Thymus (tissue), 11 donors: Measurements from ENCODE around the gene ANKH. TPM values are rescaled to one million over a fixed set of nuclear protein-coding genes. Genes with fewer than 3 reads are reported as not detected.

Experiments
- DNase-seq, 9 donors: peaks; one replicate each; pipeline ENCODE4 v3.0.0-alpha.2; 2013; ENCODE audit warnings: low spot score in 9 of 9, low read depth in 6 of 9, missing footprints in 1 of 9
- H3K27ac ChIP-seq, 2 donors: one replicate each; pipeline ENCODE4 v1.5.1; 2013; ENCODE audit warnings: control low read depth in 1 of 2, low read depth in 1 of 2, low read length in 1 of 2, mild to moderate bottlenecking in 1 of 2, moderate library complexity in 1 of 2
- H3K27me3 ChIP-seq, 2 donors: one replicate each; pipeline ENCODE4 v1.5.1; 2013; ENCODE audit warnings: low read length in 1 of 2; ENCODE audit not compliant: control insufficient read depth in 2 of 2, insufficient read depth in 1 of 2
- H3K36me3 ChIP-seq, 2 donors: one replicate each; pipeline ENCODE4 v1.5.1; 2013; ENCODE audit warnings: low read length in 1 of 2, mild to moderate bottlenecking in 1 of 2, moderate library complexity in 1 of 2; ENCODE audit not compliant: control insufficient read depth in 2 of 2, insufficient read depth in 2 of 2
- H3K4me1 ChIP-seq, 2 donors: one replicate each; pipeline ENCODE4 v1.5.1; 2013; ENCODE audit warnings: low read length in 2 of 2; ENCODE audit not compliant: control insufficient read depth in 2 of 2, insufficient read depth in 2 of 2
- H3K4me3 ChIP-seq, 2 donors: one replicate each; pipeline ENCODE4 v1.5.1; 2013; ENCODE audit warnings: low read length in 2 of 2, control low read depth in 1 of 2, mild to moderate bottlenecking in 1 of 2
- H3K9me3 ChIP-seq, 2 donors: one replicate each; pipeline ENCODE4 v1.5.1; 2013; ENCODE audit warnings: low read length in 1 of 2, mild to moderate bottlenecking in 1 of 2; ENCODE audit not compliant: control insufficient read depth in 2 of 2, insufficient read depth in 1 of 2
- WGBS: extraction: QIAGEN DNeasy Blood & Tissue Kit; methylation state at CpG from one replicate; pipeline ENCODE4 v1.1.7; 2013; 5-methylcytosine and 5-hydroxymethylcytosine counted together
- polyA plus RNA-seq: library from polyadenylated mRNA; stranded (reverse); fragments of 200-250 nt; gene quantifications from one replicate; pipeline ENCODE4 v1.2.3, GENCODE V29; 2013
- total RNA-seq: library from RNA; stranded (reverse); fragments of 120-200 nt; gene quantifications from one replicate; pipeline ENCODE4 v1.2.4, GENCODE V29; 2013
- donor health status: healthy.

Gene ANKH
- total and polyA plus RNA-seq, 2 donors, result 17.3 to 29.8 TPM

DNA sequence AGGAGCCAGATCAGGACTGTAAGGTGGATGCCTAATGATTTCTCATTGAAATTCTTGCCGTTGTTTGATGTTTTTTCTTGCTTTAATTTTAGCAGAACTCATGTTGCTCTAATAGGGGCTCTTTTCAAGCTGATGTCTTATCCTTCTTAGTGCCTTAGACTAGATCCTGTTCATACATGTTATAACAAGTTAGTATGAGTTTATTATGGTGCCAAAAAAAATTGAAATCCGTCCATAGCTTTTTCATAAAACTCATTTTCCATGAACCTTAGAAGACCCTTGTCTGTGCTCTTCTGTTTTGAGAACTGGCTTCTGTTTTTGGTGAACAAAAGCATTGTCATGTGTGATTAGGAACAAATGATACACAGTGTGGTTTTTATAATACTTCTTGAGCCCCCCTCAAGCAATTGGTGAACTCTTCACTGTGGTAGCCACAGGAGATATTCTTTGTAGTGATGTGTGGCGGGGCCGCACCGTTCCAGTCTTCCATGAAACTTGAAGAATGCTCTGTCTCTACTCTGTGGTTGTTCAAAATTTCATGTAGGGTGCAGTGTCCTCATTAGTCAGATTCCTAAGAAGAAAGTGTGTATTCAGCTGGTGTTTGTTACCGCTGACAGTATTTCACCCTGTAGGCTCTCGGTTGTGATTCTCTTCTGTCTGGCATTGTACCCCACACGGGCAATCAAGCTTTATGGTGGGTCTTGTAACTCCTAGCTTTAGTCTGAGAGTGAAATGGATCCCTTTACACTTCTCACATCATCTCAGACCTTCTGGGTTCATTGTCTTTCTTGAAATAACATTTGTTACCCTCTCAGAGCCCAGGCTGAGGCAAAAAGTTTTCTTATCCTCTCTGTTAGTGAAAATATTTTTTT is 196.4 kb downstream of the ANKH start:
- no peak for DNase-seq
- Histone ChIP-seq H3K9me3 (no peaks in the 10 kb centered on the region), H3K4me3 (no peak overlapping the region), H3K36me3 (peaks cover 8 to 19% of the 10 kb centered on the region in 2 donors), H3K4me1 (peaks cover 7 to 38% of the 10 kb centered on the region in 2 donors), H3K27ac (peak overlapping the region; percentile 59 to 71), H3K27me3 (no peaks in the 10 kb centered on the region)
- WGBS, result 85% methylated on average over 8 of the region's 8 CpGs

DNA sequence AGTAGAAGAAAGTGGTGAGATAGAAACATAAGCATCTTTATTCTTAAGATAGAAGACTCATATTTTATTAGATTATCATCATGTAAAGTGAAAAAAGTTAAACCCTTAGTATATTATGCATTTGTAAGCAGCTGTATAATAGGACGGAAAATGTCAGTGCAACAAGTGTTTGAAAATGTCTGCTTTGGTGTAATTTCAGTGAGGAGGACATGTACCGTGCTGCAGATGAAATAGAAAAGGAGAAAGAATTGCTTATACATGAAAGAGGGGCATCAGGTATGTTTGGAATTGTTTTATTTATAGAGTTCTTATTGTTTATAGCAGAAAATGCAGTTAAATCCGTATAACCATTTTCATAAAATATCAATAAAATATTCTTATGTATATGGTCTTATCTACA is 198.1 kb downstream of the ANKH start:
- Histone ChIP-seq H3K27me3 (no peaks in the 10 kb centered on the region), H3K27ac (no peak overlapping the region), H3K36me3 (peaks cover 4 to 11% of the 10 kb centered on the region in 2 donors), H3K9me3 (no peaks in the 10 kb centered on the region), H3K4me3 (no peak overlapping the region), H3K4me1 (peaks cover 7 to 42% of the 10 kb centered on the region in 2 donors)
- no peak for DNase-seq
- 97% methylated on average over 3 of the region's 3 CpGs for WGBS

DNA sequence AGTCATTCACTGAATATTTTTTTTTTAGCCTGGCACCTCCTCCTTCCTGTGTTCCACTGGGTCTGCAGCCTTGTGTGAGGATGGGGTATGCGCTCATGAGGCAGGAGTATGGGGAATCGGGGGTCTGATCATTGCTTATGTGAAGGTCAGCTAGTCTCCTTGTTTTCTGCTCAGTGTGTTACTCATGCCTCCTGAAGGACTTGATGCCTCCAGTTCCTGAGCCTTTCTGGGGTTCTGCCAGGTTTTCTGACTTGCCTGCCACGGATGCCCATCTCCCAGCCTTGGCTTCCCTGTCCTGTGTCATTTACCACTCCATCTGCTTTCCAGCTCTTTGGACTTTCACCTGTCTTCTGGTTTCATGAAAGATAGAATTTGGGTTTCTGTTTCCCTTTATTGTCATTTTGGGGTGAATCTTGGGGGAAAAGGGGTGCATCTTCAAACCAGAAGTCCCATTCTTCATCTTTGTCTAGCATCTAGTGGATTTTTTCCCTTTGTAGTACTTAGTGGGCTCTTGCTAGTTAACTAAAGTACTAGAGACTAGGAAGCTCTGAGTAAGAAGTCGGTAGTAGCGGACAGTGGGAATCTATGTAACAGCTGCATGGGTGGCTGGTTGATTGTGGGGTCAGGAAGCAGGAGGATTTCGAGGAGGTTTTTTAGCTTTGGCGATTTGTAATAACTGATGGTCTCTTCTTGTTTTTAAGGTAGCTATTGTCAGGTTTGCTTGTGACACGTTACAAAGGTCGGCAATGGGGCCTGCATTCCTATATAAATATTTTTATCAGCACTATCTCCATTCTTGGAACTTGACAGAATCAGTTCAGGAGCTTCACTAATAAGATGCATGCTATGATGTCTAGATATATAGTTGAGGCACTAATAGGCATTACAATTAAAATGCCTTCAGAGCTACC is 198.8 kb downstream of the ANKH start:
- H3K36me3 ChIP-seq, result peaks cover 4 to 12% of the 10 kb centered on the region in 2 donors
- WGBS, result 96% methylated on average over 9 of the region's 9 CpGs
- no peak for DNase-seq
- no peaks in the 10 kb centered on the region for H3K27me3 ChIP-seq
- no peak overlapping the region for H3K4me3 ChIP-seq
- peak overlapping the region in 1 of 2 donors; percentile 23 for H3K27ac ChIP-seq
- no peaks in the 10 kb centered on the region for H3K9me3 ChIP-seq
- H3K4me1 ChIP-seq, result peaks cover 9 to 36% of the 10 kb centered on the region in 2 donors

DNA sequence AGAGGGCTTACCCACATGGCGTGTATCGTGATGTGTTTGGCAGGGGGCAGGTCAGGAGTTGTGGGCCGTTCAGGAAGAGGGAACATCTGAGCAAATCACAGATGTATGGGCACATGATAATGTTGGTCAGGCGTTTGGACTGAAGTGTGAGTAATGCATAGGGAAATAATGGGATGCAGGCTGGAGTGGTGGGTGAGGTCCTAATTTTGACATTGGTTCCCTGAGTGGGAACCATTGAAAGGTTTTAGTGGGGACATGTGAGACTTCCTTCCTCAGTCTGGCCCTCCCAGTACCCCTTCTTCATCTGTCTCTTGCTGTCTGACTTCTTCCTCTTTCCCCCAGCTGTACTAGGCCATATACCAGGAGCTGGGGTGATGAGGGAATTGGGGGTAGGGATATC is 199.5 kb downstream of the ANKH start:
- Histone ChIP-seq H3K36me3 (peaks cover 4 to 12% of the 10 kb centered on the region in 2 donors), H3K4me3 (no peak overlapping the region), H3K9me3 (no peaks in the 10 kb centered on the region), H3K4me1 (peaks cover 9 to 41% of the 10 kb centered on the region in 2 donors), H3K27ac (peak overlapping the region; percentile 1 to 68), H3K27me3 (no peaks in the 10 kb centered on the region)
- WGBS, result 86% methylated on average over 4 of the region's 4 CpGs
- DNase-seq, result no peak

DNA sequence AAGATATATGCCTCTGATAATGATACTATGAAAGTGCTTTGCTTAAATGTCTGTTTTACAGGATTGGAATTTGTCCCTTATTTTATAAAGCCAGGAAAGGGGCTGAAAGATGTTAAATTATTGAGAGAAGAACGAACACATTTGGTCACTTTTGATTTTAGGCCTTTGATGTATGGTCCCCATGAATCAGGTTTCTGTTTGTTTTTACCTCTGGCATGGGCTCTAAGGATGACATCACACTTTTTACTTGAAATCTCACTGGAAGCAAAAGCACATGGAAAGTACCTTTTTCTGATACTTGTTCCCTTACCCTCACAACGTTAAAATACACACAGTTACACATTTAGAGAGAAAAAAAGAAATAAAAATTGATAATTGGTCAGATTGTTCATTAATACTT is 200.2 kb downstream of the ANKH start:
- peaks cover 14 to 39% of the 10 kb centered on the region in 2 donors for H3K4me1 ChIP-seq
- peak in 1 of 9 donors; percentile 31 for DNase-seq
- 83% methylated on average over 2 of the region's 2 CpGs for WGBS
- H3K27ac ChIP-seq, result peak overlapping the region in 1 of 2 donors; percentile 74
- H3K9me3 ChIP-seq, result no peaks in the 10 kb centered on the region
- H3K36me3 ChIP-seq, result peaks cover 4 to 12% of the 10 kb centered on the region in 2 donors
- no peaks in the 10 kb centered on the region for H3K27me3 ChIP-seq
- H3K4me3 ChIP-seq, result no peak overlapping the region

DNA sequence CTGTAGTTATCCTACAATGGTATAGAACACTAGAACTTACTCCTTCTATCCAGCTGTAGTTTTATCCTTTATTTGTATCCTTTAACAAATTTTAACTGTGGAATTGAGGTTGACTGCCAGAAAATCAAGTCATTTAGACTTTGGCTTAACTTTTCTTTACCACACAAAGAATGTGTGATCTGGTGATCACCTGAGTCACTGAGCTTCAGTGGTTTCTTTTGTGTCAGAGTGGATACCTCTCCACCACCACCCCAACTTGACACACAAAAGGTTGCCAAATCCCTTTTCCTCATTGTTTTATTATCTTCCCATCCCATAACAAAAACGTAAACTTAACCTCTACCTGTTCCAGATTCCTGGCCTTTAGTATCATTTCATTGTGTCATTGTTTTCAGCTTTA is 201.6 kb downstream of the ANKH start:
- WGBS, result 91% methylated on average over 1 of the region's 1 CpG
- Histone ChIP-seq H3K4me3 (no peak overlapping the region), H3K9me3 (no peaks in the 10 kb centered on the region), H3K36me3 (peaks cover 4 to 12% of the 10 kb centered on the region in 2 donors), H3K4me1 (peaks cover 12 to 40% of the 10 kb centered on the region in 2 donors), H3K27ac (no peak overlapping the region), H3K27me3 (no peaks in the 10 kb centered on the region)
- DNase-seq, result no peak

DNA sequence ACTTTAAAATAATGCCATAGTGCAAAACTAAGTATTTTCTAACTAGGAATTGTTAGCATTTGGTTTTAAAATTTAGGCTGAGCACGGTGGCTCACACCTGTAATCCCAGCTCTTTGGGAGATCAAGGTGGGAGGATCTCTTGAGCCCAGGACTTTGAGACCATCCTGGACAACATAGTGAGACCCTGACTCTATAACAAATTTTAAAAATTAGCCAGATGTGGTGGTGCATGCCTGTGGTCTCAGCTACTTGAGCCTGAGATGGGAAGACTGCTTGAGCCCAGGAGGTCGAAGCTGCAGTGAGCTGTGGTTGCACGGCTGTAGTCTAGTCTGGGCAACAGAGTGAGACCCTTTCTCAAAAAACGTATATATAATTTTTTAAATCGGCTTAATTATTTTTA is 202.2 kb downstream of the ANKH start:
- DNase-seq, result no peak
- peaks cover 4 to 11% of the 10 kb centered on the region in 2 donors for H3K36me3 ChIP-seq
- WGBS, result 96% methylated on average over 5 of the region's 5 CpGs

DNA sequence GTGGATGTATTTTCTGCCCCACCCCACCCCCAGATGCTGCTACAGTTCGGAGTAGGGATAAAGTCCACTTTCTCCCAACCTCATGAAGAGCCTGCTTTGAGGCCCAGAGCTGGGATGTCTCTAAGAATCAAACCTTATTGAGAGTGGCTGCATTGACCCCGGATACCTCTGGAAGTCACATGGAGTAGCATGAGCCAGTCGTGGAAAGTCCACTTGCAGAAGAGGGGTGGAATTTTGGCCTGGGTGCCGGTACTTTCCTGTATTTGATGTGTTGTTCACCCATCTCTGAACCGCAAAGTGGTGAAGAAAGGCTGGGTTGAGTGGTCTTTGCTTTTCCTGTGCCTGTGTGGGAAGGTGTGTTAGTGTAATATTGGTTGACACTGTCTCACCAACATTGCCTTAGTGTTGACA is 203.4 kb downstream of the ANKH start:
- Histone ChIP-seq H3K27ac (peak overlapping the region in 1 of 2 donors; percentile 31), H3K4me3 (no peak overlapping the region)

More for the DNA sequence above, 202.2 kb downstream of the ANKH start:
- Histone ChIP-seq H3K27me3 (no peaks in the 10 kb centered on the region), H3K4me3 (no peak overlapping the region), H3K9me3 (no peaks in the 10 kb centered on the region), H3K27ac (peak overlapping the region in 1 of 2 donors; percentile 33), H3K4me1 (peaks cover 12 to 40% of the 10 kb centered on the region in 2 donors)

More for the DNA sequence above, 203.4 kb downstream of the ANKH start:
- H3K27me3 ChIP-seq, result no peaks in the 10 kb centered on the region
- peaks cover 17 to 47% of the 10 kb centered on the region in 2 donors for H3K4me1 ChIP-seq
- no peak for DNase-seq
- H3K9me3 ChIP-seq, result no peaks in the 10 kb centered on the region
- peaks cover 0 to 7% of the 10 kb centered on the region in 2 donors for H3K36me3 ChIP-seq
- 96% methylated on average over 5 of the region's 5 CpGs for WGBS
